C4-2B (cell line): ENCODE data around the gene PRKCQ.

ENCODE experiments used
- ZFX ChIP-seq: fragments of 450-650 bp; IDR thresholded peaks from 2 replicates; pipeline ENCODE4 v1.6.1; 2017
- TF ChIP-seq, protein P1 (sequence below): fragments of 450-650 bp; conservative IDR thresholded peaks from 2 replicates; pipeline ENCODE4 v1.5.1; 2017; ENCODE audit warnings: mild to moderate bottlenecking

DNA sequence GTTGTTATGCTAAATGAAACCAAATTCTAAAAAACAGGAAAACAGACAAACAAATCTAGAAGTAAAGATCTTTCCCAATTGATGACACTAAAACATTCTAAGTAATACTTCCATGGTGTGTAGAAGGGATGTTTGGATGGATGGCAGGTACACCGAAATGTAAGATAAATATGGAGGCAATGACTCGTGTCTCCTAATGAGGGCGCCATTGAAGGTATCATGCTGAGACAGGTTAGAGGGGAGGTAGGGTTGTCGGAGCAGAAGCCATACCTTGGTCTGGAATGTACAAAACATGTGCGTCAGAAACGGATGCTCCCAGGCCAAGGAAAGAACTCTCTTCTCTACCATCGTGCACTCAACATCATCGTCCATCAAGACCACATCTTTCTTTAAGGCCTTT is 101.4 kb downstream of the PRKCQ start:
- TF ChIP-seq, protein P1, sequence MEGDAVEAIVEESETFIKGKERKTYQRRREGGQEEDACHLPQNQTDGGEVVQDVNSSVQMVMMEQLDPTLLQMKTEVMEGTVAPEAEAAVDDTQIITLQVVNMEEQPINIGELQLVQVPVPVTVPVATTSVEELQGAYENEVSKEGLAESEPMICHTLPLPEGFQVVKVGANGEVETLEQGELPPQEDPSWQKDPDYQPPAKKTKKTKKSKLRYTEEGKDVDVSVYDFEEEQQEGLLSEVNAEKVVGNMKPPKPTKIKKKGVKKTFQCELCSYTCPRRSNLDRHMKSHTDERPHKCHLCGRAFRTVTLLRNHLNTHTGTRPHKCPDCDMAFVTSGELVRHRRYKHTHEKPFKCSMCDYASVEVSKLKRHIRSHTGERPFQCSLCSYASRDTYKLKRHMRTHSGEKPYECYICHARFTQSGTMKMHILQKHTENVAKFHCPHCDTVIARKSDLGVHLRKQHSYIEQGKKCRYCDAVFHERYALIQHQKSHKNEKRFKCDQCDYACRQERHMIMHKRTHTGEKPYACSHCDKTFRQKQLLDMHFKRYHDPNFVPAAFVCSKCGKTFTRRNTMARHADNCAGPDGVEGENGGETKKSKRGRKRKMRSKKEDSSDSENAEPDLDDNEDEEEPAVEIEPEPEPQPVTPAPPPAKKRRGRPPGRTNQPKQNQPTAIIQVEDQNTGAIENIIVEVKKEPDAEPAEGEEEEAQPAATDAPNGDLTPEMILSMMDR: no peak
- no peak for TF ChIP-seq ZFX
